ENCODE results near the gene PPM1H.

PPM1H gene

DNA sequence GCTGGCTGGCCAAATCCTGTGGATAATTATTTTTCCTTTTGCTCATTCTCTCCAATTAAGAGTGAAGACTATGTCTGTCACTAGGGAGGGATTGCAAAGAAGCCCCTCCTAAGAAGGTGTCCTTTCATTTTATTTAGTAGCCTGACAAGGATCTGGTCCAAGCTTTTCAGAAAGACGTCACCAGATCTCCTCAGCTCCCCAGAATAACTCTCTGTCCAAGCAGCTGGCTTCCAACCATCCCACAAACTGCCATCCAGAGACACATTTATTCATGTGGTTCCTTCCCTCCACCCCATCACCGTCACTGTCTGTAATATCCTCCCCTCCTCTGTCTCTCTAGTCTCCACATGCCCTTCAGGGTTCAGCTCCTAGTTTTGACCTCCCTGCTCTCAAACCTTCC lies 69.9 kb downstream of the PPM1H start:
- Mint-ChIP-seq H3K27me3 (ENCODE audit: low read depth) (peaks cover 6% of the 10 kb centered on the region), H3K36me3 (ENCODE audit: low read depth) (no peaks in the 10 kb centered on the region), H3K9me3 (no peaks in the 10 kb centered on the region), H3K4me1 (ENCODE audit: low read depth) (no peaks in the 10 kb centered on the region), H3K4me3 (no peak overlapping the region), H3K27ac (no peak overlapping the region)
- no peak for DNase-seq (ENCODE audit: low spot score)

DNA sequence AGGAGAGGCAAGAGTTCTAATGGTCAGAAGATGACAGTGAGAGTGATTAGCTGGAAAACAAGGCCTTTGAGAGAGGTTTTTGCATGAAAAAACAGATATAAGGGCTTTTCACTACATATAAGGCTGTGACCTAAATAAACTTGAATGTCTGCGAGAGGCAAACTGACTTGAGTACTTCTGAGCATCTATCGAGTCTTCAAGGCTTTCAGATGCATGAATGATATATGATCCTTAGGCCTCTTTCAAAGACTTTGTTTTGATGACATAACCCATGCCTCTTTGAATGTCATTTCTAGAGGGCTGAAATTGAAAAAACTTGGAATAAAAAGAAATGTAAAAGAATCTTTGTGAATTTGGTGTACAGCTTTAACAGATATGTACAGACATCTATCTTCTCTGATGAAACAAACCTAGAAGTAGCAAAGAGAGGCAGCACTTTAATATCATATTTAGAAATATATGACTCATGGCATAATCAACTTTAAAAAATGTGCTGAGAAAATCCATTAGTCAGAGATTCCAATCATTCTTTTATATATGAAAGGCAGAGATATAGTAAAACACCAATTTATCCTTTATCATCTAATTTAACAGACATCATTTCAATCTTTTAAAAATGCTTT lies 72.6 kb downstream of the PPM1H start:
- H3K9me3 Mint-ChIP-seq = no peaks in the 10 kb centered on the region
- no peak overlapping the region for H3K4me3 Mint-ChIP-seq
- DNase-seq (ENCODE audit: low spot score) = no peak
- H3K27ac Mint-ChIP-seq = no peak overlapping the region
- no peaks in the 10 kb centered on the region for H3K36me3 Mint-ChIP-seq (ENCODE audit: low read depth)
- H3K27me3 Mint-ChIP-seq (ENCODE audit: low read depth) = peaks cover 15% of the 10 kb centered on the region
- H3K4me1 Mint-ChIP-seq (ENCODE audit: low read depth) = no peaks in the 10 kb centered on the region

DNA sequence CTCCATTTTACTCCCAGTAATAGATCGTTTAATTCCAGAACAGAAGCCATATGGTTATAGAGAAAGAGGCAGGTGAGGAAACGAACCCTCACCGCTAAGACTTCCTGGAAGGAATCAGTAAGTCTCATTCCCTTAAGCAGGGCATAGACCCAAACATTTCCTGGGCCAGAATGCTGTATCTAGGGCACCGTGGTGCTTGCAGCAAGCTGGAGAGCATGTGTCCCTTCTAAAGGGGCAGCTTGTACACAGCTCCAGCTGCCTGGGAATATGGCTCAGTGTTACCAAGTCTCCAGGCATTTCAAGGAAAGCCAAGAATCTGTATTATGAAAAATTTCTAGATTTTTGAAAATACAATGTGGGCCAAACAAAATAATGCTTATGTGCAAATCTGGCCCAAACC lies 73.4 kb downstream of the PPM1H start:
- H3K27ac Mint-ChIP-seq = no peak overlapping the region
- peaks cover 18% of the 10 kb centered on the region for H3K27me3 Mint-ChIP-seq (ENCODE audit: low read depth)
- H3K9me3 Mint-ChIP-seq = no peaks in the 10 kb centered on the region
- H3K36me3 Mint-ChIP-seq (ENCODE audit: low read depth) = no peaks in the 10 kb centered on the region
- H3K4me1 Mint-ChIP-seq (ENCODE audit: low read depth) = no peaks in the 10 kb centered on the region
- H3K4me3 Mint-ChIP-seq = no peak overlapping the region
- DNase-seq (ENCODE audit: low spot score) = no peak

DNA sequence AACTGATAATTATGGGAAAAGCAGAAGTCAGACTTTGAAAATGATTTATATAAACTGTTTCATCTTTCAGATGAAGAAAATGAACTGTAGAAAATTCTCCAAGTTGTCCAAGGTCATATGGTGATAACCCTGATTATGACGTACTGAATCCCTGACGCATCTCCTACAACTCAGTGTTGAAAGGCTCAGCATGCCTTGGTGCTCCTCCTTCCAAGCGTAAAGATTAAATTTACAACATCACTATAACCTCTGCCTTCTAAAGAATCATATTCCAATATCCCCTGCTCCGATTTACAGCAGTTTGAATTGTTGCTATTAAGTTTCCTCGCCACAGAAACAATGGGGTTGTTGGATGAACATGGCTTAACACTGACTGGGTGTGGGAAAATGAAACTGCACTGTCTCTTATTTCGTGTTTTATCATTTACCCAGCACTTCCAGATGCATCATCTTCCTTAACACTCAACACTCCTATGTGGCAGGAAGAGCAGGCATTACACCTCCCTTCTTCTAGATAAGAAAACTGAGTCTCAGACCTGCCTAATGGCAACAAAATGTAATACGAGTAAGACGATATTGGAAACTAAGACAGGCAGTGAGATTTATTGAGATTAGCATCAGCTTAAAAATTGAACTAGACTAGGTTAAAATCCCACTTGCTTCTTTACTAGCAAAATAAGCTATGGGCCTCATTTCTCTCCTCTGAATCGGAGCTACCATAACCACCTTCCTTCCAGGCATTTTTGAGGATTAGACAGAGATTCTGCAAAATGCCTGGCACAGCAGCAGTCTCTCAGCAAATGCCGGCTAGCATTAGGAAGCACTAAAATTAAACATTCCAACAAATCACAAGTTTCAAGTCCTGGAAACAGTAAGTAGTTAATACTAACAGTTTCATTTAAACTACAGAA lies 74.2 kb downstream of the PPM1H start:
- no peak overlapping the region for H3K27ac Mint-ChIP-seq
- H3K27me3 Mint-ChIP-seq (ENCODE audit: low read depth) = peaks cover 18% of the 10 kb centered on the region
- no peak overlapping the region for H3K4me3 Mint-ChIP-seq
- no peaks in the 10 kb centered on the region for H3K36me3 Mint-ChIP-seq (ENCODE audit: low read depth)
- H3K9me3 Mint-ChIP-seq = no peaks in the 10 kb centered on the region
- DNase-seq (ENCODE audit: low spot score) = no peak
- H3K4me1 Mint-ChIP-seq (ENCODE audit: low read depth) = no peaks in the 10 kb centered on the region

DNA sequence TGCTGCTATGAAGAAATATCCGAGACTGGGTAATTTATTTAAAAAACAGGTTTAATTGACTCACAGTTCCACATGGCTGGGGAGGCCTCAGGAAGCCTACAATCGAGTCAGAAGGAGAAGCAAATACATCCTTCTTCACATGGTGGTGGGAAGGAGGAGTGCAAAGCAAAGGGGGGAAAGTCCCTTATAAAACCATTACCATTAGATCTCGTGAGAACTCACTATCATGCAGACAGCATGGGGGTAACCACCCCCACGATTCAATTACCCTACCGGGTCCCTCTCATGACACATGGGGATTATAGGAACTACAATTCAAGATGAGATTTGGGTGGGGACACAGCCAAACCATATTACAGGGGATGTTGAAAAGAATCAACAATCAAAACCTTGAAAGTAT lies 74.9 kb downstream of the PPM1H start:
- Mint-ChIP-seq H3K9me3 (no peaks in the 10 kb centered on the region), H3K27me3 (ENCODE audit: low read depth) (peaks cover 20% of the 10 kb centered on the region), H3K36me3 (ENCODE audit: low read depth) (no peaks in the 10 kb centered on the region), H3K4me3 (no peak overlapping the region), H3K27ac (no peak overlapping the region), H3K4me1 (ENCODE audit: low read depth) (no peaks in the 10 kb centered on the region)
- DNase-seq (ENCODE audit: low spot score) = no peak

DNA sequence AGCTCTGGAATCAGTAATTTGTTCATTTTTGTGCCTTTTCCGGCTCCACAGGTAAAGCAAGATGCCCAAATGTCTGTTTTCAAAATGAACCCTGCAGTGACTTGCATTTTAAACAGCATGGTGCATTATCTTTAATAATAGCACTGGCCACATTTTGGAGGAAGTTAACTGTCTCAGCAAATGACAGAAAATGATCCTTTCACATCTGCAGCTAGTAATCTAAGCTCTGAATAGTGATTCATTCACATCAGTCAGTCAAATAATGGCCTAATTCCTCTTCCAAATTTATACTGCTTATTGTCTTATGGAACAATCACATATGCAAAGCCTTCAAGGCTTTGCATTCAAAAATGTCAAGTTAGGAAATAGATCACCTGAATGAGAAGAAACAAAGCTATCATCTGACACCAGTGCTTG lies 75.6 kb downstream of the PPM1H start:
- no peak for DNase-seq (ENCODE audit: low spot score)
- no peaks in the 10 kb centered on the region for H3K36me3 Mint-ChIP-seq (ENCODE audit: low read depth)
- H3K27me3 Mint-ChIP-seq (ENCODE audit: low read depth) = peaks cover 21% of the 10 kb centered on the region
- H3K27ac Mint-ChIP-seq = no peak overlapping the region
- no peaks in the 10 kb centered on the region for H3K9me3 Mint-ChIP-seq
- H3K4me3 Mint-ChIP-seq = no peak overlapping the region
- no peaks in the 10 kb centered on the region for H3K4me1 Mint-ChIP-seq (ENCODE audit: low read depth)

DNA sequence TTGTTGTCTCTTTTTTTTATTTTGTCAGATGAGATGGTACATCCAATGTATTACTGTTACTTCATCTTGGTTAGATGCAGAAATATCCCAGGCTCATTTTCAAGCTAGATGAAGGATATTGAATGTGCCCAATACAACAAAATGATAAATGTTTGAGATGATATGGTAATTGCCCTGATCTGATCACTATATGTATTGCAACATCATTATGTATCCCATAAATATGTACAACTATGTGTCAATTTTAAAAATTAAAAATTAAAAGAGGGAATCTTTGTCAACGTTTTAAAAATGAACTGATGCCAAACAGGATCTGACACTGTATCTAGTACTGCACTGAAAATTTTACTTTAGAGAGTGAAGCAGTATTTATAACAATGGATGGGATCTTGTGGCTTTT lies 78.5 kb downstream of the PPM1H start:
- Mint-ChIP-seq H3K4me3 (no peak overlapping the region), H3K9me3 (no peaks in the 10 kb centered on the region), H3K36me3 (ENCODE audit: low read depth) (no peaks in the 10 kb centered on the region), H3K27me3 (ENCODE audit: low read depth) (peaks cover 19% of the 10 kb centered on the region), H3K27ac (no peak overlapping the region), H3K4me1 (ENCODE audit: low read depth) (no peaks in the 10 kb centered on the region)
- DNase-seq (ENCODE audit: low spot score) = no peak

DNA sequence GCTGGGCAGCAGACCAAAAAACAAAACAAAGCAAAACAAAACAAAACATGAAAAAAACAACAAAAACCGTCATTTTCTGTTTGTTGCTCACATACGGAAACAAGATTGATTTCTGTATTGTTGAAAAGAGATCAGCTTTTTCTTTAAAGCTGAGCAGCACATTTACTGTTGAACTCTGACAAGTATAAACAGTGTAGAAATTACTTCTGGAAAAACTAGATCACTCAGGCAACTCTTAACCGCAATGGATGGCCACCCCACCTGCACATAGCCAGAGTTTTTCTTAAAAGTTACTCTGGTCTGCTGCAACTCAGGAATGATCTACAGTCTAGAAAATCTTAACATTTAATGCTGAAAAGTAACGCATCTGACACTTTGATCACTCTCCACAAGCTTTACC lies 80.9 kb downstream of the PPM1H start:
- Mint-ChIP-seq H3K9me3 (no peaks in the 10 kb centered on the region), H3K4me1 (ENCODE audit: low read depth) (no peaks in the 10 kb centered on the region), H3K36me3 (ENCODE audit: low read depth) (no peaks in the 10 kb centered on the region), H3K4me3 (no peak overlapping the region), H3K27me3 (ENCODE audit: low read depth) (peaks cover 13% of the 10 kb centered on the region), H3K27ac (no peak overlapping the region)
- no peak for DNase-seq (ENCODE audit: low spot score)

DNA sequence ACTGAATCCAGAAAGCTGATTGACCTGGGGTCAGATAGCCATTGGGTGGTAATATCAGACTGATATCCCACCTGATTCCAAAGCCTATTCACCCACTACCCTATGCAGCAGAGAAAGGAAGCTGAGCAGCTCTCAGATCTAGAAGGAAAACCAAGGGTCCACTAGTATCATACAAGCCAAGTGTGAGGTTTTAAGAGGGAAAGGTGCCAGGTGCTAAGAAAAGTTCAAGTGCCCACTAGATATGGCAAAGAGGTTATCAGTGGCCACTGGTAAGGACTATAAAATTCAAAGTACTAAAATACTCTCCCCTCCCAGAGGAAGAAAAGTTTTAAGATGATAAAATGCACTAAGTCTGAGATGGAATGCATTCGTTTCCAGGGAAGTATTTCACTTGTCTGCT lies 85.6 kb downstream of the PPM1H start:
- H3K4me1 Mint-ChIP-seq (ENCODE audit: low read depth) = no peaks in the 10 kb centered on the region
- H3K9me3 Mint-ChIP-seq = no peaks in the 10 kb centered on the region
- H3K36me3 Mint-ChIP-seq (ENCODE audit: low read depth) = no peaks in the 10 kb centered on the region
- no peak for DNase-seq (ENCODE audit: low spot score)
- no peak overlapping the region for H3K4me3 Mint-ChIP-seq
- H3K27me3 Mint-ChIP-seq (ENCODE audit: low read depth) = peaks cover 9% of the 10 kb centered on the region
- no peak overlapping the region for H3K27ac Mint-ChIP-seq

DNA sequence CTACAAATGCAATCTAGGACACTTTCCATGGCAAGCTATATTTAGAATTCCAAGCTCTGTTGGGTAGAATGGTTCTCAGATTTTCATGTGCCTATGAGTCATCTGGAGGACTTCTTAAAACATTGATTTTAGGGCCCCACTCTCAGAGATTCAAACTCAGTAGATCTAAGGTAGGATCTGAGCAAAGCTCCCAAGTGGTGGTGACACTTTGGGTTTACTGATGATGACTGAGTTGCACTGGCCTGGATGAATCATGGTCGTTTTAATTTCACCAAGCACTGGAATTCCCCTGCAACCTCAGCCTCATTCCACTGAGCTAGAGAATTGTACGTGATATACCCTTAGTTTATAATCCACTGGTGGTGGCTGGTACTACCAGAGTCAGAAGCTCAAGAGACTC lies 86.5 kb downstream of the PPM1H start:
- no peak for DNase-seq (ENCODE audit: low spot score)
- Mint-ChIP-seq H3K4me1 (ENCODE audit: low read depth) (no peaks in the 10 kb centered on the region), H3K4me3 (no peak overlapping the region), H3K9me3 (no peaks in the 10 kb centered on the region), H3K36me3 (ENCODE audit: low read depth) (no peaks in the 10 kb centered on the region), H3K27me3 (ENCODE audit: low read depth) (peaks cover 6% of the 10 kb centered on the region), H3K27ac (no peak overlapping the region)

DNA sequence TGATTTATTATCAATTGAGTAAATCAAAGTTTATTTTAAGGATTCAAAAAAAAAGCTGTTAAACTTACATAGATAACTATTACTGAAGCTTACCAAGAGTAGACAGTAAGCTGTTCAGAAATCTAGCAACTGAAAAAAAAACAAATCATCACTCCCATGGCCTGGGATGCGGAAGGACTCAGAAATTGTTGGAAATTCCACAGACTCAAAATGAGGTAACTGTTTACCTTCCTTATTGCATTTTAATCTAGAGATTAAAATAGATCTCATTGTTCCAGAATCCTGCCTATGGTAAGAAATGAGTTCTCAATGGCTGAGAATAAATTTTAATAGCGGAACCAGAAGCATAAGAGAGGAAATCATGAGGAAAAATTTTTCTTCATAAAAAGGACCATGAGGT lies 87.2 kb downstream of the PPM1H start:
- no peaks in the 10 kb centered on the region for H3K4me1 Mint-ChIP-seq (ENCODE audit: low read depth)
- H3K27ac Mint-ChIP-seq = no peak overlapping the region
- no peak for DNase-seq (ENCODE audit: low spot score)
- H3K9me3 Mint-ChIP-seq = no peaks in the 10 kb centered on the region
- no peaks in the 10 kb centered on the region for H3K36me3 Mint-ChIP-seq (ENCODE audit: low read depth)
- H3K4me3 Mint-ChIP-seq = no peak overlapping the region
- peaks cover 6% of the 10 kb centered on the region for H3K27me3 Mint-ChIP-seq (ENCODE audit: low read depth)

DNA sequence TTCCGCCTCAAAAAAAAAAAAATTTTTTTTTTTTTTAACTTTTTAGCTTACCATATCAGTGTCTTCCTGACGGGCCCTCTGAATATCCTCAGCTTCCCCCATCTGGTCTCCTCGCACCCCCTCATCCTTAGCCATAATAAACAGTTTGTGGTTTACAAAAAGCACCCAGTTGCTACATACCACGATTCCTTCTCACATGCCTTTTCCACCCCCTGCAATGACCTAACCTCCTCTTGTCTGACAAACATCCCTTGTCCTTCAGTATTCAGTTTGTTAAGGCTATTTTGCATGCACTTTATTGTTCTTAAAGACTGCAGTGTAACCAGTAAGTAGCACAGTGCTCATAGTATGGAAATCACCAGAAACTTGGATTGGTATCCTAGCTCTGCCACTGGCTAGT lies 88.5 kb downstream of the PPM1H start:
- no peak for DNase-seq (ENCODE audit: low spot score)

DNA sequence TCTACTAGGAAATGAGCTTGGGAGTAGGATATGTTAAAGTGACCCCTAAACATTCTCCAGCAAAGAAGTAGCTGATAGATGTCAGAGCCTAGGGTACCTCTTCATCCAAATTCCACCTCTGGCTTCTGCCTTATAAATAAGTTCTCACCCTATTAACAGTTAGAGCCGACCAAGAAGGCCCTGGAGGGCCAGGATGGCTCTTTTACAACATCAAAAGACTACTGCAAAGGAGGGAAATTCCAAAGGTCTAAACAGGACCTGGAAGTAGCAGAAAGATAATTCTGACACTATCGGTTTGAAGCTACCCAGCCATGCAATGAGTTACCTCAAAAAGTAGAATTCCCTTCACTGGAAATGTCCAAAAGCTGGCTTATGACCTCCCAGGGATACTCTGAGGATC lies 90.0 kb downstream of the PPM1H start:
- Mint-ChIP-seq H3K36me3 (ENCODE audit: low read depth) (no peaks in the 10 kb centered on the region), H3K4me3 (no peak overlapping the region), H3K4me1 (ENCODE audit: low read depth) (no peaks in the 10 kb centered on the region), H3K27me3 (ENCODE audit: low read depth) (peaks cover 12% of the 10 kb centered on the region), H3K27ac (no peak overlapping the region), H3K9me3 (no peaks in the 10 kb centered on the region)
- no peak for DNase-seq (ENCODE audit: low spot score)

More for the DNA sequence above, 88.5 kb downstream of the PPM1H start:
- no peaks in the 10 kb centered on the region for H3K4me1 Mint-ChIP-seq (ENCODE audit: low read depth)
- H3K27me3 Mint-ChIP-seq (ENCODE audit: low read depth) = peaks cover 6% of the 10 kb centered on the region
- H3K4me3 Mint-ChIP-seq = no peak overlapping the region
- H3K27ac Mint-ChIP-seq = no peak overlapping the region
- H3K36me3 Mint-ChIP-seq (ENCODE audit: low read depth) = no peaks in the 10 kb centered on the region
- no peaks in the 10 kb centered on the region for H3K9me3 Mint-ChIP-seq

DNA sequence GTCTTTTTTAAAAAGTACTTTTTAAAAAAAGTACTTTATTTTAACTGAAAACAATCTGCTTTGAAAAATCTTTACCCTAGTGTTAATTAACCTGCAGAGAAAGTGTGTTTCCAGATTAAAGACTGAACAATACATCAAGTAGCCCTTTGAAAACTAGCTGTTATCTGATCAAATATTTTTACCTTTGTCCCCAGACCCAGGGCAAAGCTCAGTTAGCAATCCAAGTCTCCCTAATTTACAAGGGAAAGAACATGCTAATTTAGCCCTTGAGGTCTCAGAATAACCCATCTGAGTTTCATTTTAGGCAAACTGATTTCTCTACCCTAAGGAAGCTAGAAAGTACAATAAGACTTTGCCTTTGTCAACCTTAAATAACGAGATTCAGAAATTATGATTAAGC lies 91.2 kb downstream of the PPM1H start:
- no peak for DNase-seq (ENCODE audit: low spot score)
- Mint-ChIP-seq H3K4me3 (no peak overlapping the region), H3K27ac (no peak overlapping the region), H3K4me1 (ENCODE audit: low read depth) (no peaks in the 10 kb centered on the region), H3K27me3 (ENCODE audit: low read depth) (peaks cover 11% of the 10 kb centered on the region), H3K36me3 (ENCODE audit: low read depth) (no peaks in the 10 kb centered on the region), H3K9me3 (no peaks in the 10 kb centered on the region)

Data from T-helper 2 cell treated with Interferon-gamma antibody and Interleukin-4, amounts not matched to agents 5 μg/mL and 100 μg/mL, for 36 hours (primary cell).